GM21367 (cell line): Measurements from ENCODE around the gene NECTIN1.
"Not testable (repeated sequence)": the region's sequence is repeated elsewhere in the genome, so short reads cannot be mapped to it uniquely, and the experiment has no call there.

ENCODE experiments used
- ATAC-seq: cut with Tn5 transposase; IDR thresholded peaks from one replicate; pipeline ENCODE4 v1.9.1; 2021; ENCODE audit not compliant: unreplicated experiment

Gene NECTIN1

DNA sequence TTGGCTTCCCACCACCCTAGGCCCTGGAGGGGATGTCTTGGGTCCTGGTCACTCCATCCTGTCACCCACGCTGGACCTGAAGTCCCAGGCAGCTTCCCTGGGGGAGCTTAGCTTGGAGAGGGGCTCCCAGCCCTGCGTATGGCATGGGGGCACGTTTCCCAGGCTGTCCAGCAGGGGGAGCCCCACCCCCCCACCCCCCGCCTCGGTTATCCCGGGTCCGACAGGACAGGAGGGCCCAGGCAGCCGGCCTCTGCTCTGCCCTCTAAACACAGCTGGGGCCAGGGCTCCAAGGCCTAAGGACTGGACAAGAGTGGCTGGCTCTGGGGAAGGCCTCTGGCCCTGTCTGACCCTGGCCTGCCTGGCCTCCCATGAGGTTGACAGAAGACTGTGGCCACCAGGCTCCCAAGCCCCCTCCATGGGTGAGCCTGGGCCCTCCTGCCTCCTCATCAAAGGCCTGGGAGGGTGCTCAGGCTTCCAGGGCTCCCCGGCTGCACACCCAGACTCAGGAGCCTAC is 104.8 kb downstream of the NECTIN1 start:
- no peak for ATAC-seq

DNA sequence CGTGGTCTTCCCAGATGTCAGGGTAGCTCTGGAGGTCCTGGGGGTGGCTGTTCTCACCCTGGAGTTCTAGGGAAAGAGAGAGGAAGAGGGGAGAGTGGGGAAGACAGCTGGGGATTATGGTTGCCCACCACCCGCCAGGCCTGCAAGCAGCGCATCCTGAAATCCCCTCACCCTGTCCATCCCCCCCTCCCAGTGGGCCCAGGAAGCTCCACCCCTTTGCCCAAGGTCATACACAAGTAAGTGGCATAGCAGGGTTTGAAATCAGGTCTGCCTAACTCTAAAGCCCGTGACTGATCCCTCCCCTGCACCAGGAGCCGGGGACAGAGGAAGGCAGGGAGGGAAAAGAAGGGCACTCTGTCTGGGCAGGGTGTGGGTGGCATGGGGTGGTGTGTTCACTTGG is 105.3 kb downstream of the NECTIN1 start:
- no peak for ATAC-seq

GRCh38 chr11:119622454-119623143 is 106.4 kb downstream of the NECTIN1 start:
- ATAC-seq, result no peak

- ATAC-seq, result no peak
These were observed 109.3 kb downstream of the NECTIN1 start for GRCh38 chr11:119619665-119620064.

GRCh38 chr11:119618208-119618909 is 110.6 kb downstream of the NECTIN1 start:
- ATAC-seq, result no peak

GRCh38 chr11:119617340-119617713 is 111.7 kb downstream of the NECTIN1 start:
- ATAC-seq, result no peak

GRCh38 chr11:119616586-119617339 is 112.2 kb downstream of the NECTIN1 start:
- ATAC-seq, result no peak

- ATAC-seq, result no peak
These were observed 113.2 kb downstream of the NECTIN1 start for GRCh38 chr11:119615882-119616196.

DNA sequence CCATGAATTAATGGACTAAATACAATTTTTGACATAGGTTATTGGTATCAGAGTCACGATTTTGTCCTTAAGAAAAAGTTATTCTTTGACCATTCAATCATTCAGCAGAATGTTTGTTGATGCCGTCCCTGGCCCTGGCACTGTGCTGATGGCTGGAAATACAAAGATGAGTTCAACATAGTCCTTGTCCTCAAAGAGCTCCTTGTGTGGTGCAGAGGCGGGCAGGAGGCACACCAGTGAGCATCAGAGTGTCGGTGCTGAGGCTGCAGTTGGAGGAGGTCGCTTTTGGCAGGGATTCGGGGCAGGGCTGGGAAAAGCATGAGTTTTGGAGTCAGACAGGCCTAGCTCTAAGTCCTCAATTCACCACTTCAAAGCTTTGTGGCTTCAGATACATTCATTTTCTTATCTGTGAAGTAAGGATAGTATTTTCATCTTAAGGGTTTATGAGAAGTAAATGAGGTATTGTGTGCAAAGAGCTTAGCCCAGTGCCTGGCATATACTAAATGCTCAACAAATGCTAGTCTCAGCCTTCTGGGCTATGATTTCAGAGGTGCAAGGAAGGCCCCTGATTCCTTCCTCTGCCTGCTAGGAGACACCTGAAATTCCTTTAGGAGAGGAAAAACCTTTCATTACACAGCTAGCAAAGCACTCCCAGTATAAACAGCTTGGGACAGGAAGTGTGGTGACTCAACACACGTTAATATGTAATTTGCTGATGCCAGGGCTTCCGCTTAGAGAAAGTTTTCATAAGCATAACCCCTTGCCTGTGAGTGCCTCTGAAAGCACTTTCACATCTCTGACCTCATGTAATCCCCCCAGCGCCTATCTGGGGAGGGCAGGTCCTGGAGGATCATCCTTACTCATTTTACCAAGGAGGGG is 113.8 kb downstream of the NECTIN1 start:
- no peak for ATAC-seq

DNA sequence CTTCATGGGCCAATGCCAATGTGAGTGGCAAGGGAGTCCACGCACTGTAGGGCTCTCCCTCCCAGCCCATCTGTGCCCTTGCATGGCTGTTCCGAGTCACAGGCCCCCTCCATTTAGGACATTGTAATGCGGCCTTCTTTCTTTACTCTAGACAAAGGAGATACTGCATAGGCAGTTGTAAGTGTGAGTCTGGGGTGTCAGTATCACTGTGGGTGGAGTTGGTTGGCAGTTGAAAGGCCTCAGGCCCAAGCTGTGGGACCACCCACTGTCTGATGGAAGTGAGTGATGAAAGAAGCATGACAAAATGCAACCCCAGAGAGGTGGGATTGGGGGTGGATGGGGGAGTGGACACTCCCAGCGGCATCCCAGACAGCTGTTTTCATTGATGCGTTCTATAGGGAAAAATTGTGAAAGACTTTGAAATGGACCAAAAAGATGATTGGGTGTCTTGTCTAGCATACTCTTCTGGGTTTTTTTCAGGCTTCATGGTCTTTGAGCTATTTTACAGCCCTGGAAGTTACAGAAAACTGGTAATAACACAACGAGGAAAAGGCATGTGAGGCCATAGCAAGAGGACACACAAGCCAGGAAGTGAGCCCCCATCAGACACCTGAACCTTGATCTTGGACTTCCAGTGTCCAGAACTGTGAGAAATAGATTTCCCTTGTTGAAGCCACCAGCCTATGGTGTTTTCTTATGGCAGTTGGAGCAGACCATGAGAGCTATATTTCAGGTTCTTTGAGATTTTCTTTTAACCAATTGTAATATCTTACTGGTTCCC is 114.6 kb downstream of the NECTIN1 start:
- no peak for ATAC-seq

DNA sequence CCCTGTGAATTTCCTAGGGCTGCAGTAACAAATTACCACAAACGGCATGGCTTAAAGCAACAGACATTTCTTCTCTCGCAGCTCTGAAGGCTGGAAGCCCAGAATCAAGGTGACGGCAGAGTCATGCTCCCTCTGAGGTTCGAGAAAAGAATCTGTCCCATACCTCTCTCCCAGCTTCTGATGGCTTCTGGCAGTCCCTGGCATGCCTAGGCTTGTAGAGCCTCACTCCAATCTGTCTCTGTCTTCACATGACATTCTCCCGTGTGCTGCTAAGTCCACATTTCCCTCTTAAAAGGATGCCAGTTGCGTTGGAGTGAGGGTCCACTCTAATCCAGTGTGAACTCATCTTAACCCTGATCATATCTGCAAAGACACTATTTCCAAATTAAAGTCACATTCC is 116.2 kb downstream of the NECTIN1 start:
- no peak for ATAC-seq

DNA sequence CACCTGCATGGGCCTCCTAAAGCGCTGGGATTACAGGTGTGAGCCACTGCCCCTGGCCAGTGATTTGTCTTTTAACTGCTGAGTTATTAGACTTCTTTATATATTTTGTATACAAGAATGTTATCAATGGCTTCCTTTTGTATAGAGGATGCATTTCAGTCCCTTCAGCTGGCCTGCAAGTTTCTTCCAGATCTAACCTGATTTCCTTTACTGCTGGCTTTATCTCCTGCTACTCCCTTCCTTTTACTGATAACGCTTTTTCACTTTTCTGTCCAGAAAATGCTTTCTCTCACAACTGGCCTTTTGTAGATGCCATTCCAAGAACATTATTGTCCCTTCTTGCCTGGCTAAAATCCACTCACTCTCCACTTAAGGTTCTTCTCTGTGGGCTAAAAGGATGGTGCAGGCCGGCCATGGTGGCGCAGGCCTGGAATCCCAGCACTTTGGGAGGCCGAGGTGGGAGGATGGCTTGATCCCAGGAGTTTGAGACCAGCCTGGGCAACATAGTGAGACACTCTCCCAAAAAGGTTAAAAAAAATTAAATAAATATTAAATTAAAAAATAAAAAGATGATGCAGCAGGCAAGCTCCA is 118.1 kb downstream of the NECTIN1 start:
- ATAC-seq, result no peak

- no peak for ATAC-seq
These were observed 120.2 kb downstream of the NECTIN1 start for GRCh38 chr11:119608781-119609180.

GRCh38 chr11:119608201-119608600 is 120.8 kb downstream of the NECTIN1 start:
- no peak for ATAC-seq

DNA sequence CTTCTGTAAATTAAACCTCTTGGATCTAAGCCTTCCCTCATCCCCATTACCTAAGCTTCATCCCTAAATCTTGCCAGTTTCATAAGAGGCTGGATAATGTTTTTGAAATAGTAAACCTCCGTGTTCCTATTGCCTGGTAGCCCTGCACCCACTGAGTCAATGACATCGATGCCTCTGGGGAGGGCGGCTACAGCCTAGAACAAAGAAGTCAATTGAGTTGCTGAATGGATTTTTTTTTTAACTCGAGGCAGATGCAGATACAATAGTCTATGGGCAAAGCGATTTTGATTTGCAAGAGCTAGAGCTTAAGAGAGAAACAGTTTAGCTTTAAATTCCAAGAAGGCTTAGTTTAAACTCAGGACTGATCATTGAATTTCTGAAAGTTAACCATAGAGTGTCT is 121.3 kb downstream of the NECTIN1 start:
- ATAC-seq, result no peak

GRCh38 chr11:119605137-119605665 is 123.8 kb downstream of the NECTIN1 start:
- no peak for ATAC-seq

GRCh38 chr11:119602745-119603373 is 126.1 kb downstream of the NECTIN1 start:
- ATAC-seq, result no peak

GRCh38 chr11:119599864-119600541 is 129.0 kb downstream of the NECTIN1 start:
- ATAC-seq, result no peak

GRCh38 chr11:119595941-119596340 is 133.1 kb downstream of the NECTIN1 start:
- ATAC-seq, result not testable (repeated sequence)
